Activated naive CD8-positive, alpha-beta T cell treated with anti-CD3 and anti-CD28 coated beads, Interleukin-2, amount 50 U/mL, for 24 hours (primary cell): ENCODE data around the gene GYG1.

Experiments
- ATAC-seq: fragments of 150-1000 bp; cut with Tn5 transposase; one replicate; pipeline ENCODE4 v1.10.0; 2021
- DNase-seq: peaks from one replicate; pipeline ENCODE4 v3.0.0; 2021
- H3K27ac Mint-ChIP-seq: one replicate; pipeline ENCODE4 v1.8.0; 2021; ENCODE audit warnings: mild to moderate bottlenecking, mixed read lengths
- H3K27me3 Mint-ChIP-seq: one replicate; pipeline ENCODE4 v1.8.0; 2021; ENCODE audit warnings: mixed read lengths
- H3K36me3 Mint-ChIP-seq: one replicate; pipeline ENCODE4 v1.8.0; 2021; ENCODE audit warnings: low read depth, mixed read lengths
- H3K4me1 Mint-ChIP-seq: one replicate; pipeline ENCODE4 v1.8.0; 2021; ENCODE audit warnings: mixed read lengths
- H3K4me3 Mint-ChIP-seq: one replicate; pipeline ENCODE4 v1.8.0; 2021; ENCODE audit warnings: mild to moderate bottlenecking, moderate library complexity, mixed read lengths
- H3K9me3 Mint-ChIP-seq: one replicate; pipeline ENCODE4 v1.8.0; 2021; ENCODE audit warnings: mixed read lengths

Gene GYG1

DNA sequence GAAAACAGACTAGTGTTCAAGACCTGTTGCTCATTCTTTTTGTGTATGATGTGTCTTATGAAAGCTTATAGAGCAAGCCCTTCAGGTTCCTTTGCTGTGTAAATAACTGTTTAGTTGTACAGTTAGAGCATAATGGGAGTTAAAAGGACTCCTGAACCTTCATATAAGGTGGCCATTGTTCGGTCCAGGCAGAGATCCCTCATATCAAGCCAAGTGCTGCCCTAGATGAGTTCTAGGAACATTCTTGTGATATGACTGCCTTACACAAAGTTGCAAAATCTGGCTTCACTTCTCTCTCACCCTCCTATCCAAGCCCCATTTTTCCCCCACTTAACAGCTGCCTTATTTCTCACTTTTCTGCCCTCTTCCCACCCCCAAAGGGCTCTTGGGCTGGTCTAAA lies 26.9 kb downstream of the GYG1 start:
- DNase-seq (no peak), ATAC-seq (no peak)
- no peak overlapping the region for H3K4me3 Mint-ChIP-seq
- peaks cover 28% of the 10 kb centered on the region for H3K36me3 Mint-ChIP-seq
- no peaks in the 10 kb centered on the region for H3K9me3 Mint-ChIP-seq
- peaks cover 16% of the 10 kb centered on the region for H3K4me1 Mint-ChIP-seq
- no peak overlapping the region for H3K27ac Mint-ChIP-seq
- H3K27me3 Mint-ChIP-seq = no peaks in the 10 kb centered on the region

GRCh38 chr3:149019580-149019979 lies 28.2 kb downstream of the GYG1 start:
- Mint-ChIP-seq H3K4me3 (no peak overlapping the region), H3K27me3 (no peaks in the 10 kb centered on the region), H3K4me1 (peaks cover 16% of the 10 kb centered on the region), H3K36me3 (peaks cover 32% of the 10 kb centered on the region), H3K27ac (no peak overlapping the region), H3K9me3 (peaks cover 2% of the 10 kb centered on the region)
- ATAC-seq (no peak), DNase-seq (no peak)

DNA sequence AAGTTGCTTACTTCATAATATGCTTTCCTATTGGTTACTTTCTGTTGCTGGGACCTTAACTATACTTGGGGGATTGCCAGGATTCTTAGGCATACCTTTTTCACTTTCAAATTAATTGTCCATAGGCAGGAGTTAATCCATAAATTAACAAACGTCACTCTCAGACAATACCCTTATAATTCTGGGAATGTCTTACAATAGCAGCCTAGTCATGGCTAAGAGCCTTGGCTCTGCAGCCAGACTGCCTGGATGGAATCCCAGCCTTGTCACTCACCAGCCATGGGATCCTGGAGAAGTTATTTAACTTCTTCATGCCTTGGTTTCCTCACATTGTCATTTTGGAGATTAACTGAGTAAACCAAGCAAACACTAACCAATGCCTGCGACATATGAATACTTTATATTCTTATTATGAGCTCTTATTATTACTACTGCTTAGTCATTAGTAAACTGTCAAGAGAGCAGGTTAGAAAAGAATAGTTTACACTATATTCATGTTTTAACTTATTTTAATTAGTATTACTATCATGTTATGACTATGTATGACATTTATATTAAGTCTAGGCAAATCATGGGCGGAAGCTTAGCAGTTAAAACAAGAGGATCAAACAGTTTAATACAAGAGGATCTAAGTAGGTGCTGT lies 29.0 kb downstream of the GYG1 start:
- peaks cover 8% of the 10 kb centered on the region for H3K9me3 Mint-ChIP-seq
- peaks cover 16% of the 10 kb centered on the region for H3K4me1 Mint-ChIP-seq
- no peak for DNase-seq
- peaks cover 34% of the 10 kb centered on the region for H3K36me3 Mint-ChIP-seq
- H3K27me3 Mint-ChIP-seq = no peaks in the 10 kb centered on the region
- no peak for ATAC-seq
- no peak overlapping the region for H3K27ac Mint-ChIP-seq
- H3K4me3 Mint-ChIP-seq = no peak overlapping the region

DNA sequence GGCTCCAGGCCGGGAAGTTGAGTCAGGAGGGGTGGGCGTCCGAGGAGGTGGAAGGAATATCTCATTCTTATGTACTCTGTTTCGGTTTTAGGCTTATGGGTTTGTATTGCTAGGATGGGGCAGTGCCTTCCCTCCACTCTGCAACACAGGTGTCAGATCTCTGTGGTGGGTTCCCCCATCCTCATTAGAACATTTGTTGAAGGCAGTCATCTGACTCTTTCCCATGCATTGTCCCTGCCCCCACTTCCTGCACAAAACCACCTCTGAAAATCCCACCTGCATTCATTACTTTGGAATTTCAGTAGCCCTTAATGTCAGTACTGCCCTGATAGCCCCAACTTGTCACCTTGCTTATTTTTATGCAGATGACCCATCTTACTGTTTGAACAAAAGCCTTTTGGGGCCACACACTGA lies 29.5 kb downstream of the GYG1 start:
- no peaks in the 10 kb centered on the region for H3K27me3 Mint-ChIP-seq
- no peak overlapping the region for H3K27ac Mint-ChIP-seq
- ATAC-seq (peak; percentile 60), DNase-seq (no peak)
- H3K36me3 Mint-ChIP-seq = peaks cover 30% of the 10 kb centered on the region
- peaks cover 16% of the 10 kb centered on the region for H3K4me1 Mint-ChIP-seq
- H3K9me3 Mint-ChIP-seq = peaks cover 8% of the 10 kb centered on the region
- no peak overlapping the region for H3K4me3 Mint-ChIP-seq

- no peak overlapping the region for H3K4me3 Mint-ChIP-seq
- H3K27ac Mint-ChIP-seq = no peak overlapping the region
- no peak for ATAC-seq
- peaks cover 8% of the 10 kb centered on the region for H3K9me3 Mint-ChIP-seq
- DNase-seq = no peak
- peaks cover 14% of the 10 kb centered on the region for H3K4me1 Mint-ChIP-seq
- no peaks in the 10 kb centered on the region for H3K27me3 Mint-ChIP-seq
- H3K36me3 Mint-ChIP-seq = peaks cover 37% of the 10 kb centered on the region
Observed at GRCh38 chr3:149021830-149022229, 30.5 kb downstream of the GYG1 start.

GRCh38 chr3:149023951-149024350 lies 32.6 kb downstream of the GYG1 start:
- DNase-seq = no peak
- ATAC-seq = no peak
- Mint-ChIP-seq H3K4me1 (peaks cover 12% of the 10 kb centered on the region), H3K27me3 (no peaks in the 10 kb centered on the region), H3K36me3 (peaks cover 40% of the 10 kb centered on the region), H3K27ac (no peak overlapping the region), H3K4me3 (no peak overlapping the region), H3K9me3 (peaks cover 8% of the 10 kb centered on the region)

DNA sequence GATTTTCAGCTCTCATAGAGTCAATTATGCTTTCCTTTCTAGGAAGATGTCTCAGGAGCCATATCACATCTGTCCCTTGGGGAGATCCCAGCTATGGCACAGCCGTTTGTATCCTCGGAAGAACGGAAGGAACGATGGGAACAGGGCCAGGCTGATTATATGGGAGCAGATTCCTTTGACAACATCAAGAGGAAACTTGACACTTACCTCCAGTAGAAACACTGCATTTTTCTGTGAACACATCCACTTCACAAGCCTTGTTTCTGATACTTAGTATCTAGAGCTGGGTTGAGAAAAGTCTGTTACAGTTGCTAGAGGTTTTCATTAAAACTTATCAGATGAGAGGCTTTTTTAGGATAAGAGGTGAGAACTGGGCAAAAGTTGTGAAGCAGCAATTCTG lies 35.4 kb downstream of the GYG1 start:
- peaks cover 8% of the 10 kb centered on the region for H3K9me3 Mint-ChIP-seq
- no peak overlapping the region for H3K4me3 Mint-ChIP-seq
- DNase-seq (no peak), ATAC-seq (no peak)
- H3K27me3 Mint-ChIP-seq = no peaks in the 10 kb centered on the region
- H3K4me1 Mint-ChIP-seq = no peaks in the 10 kb centered on the region
- peaks cover 42% of the 10 kb centered on the region for H3K36me3 Mint-ChIP-seq
- no peak overlapping the region for H3K27ac Mint-ChIP-seq

DNA sequence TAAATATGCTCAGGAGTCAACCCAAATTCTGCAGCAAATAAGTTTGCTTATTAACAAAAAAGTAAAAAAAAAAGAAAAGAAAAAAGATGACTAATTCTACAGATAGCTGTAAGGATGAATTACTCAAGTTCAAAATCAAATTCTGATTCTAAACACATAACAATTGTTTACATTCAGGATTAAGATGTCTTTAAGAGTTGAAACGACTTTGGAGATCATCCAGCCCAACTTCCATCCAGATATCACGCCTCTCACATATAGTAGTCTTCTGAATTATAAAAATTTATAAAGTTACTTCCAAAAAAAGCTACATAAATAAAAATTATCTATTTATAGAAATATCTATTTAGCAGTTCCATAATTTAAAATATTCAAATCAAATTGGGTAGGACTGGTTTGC lies 39.8 kb downstream of the GYG1 start:
- ATAC-seq (no peak), DNase-seq (no peak)
- Mint-ChIP-seq H3K4me1 (no peaks in the 10 kb centered on the region), H3K9me3 (no peaks in the 10 kb centered on the region), H3K27me3 (no peaks in the 10 kb centered on the region), H3K27ac (no peak overlapping the region), H3K4me3 (no peak overlapping the region), H3K36me3 (peaks cover 22% of the 10 kb centered on the region)

DNA sequence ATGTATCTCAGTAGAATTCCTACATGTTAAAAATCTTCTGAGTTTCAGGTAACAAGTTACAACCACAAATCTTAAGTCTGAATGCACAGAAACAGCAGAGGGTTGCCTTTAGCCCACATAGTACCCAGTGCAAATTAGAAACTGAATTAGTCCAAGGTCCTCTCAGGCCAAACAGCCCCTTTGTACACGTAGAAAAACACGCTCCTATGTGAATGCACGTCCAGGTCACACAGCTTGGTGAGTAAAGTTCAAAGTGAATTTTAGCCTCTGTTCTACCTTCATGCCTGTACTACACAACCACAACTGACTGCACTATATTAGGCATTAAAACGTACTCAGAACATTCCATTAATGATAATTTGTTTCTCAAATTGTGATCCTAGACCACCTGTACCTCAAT lies 46.3 kb downstream of the GYG1 start:
- no peak for DNase-seq
- H3K27ac Mint-ChIP-seq = no peak overlapping the region
- H3K4me1 Mint-ChIP-seq = peaks cover 6% of the 10 kb centered on the region
- ATAC-seq = no peak
- peaks cover 14% of the 10 kb centered on the region for H3K36me3 Mint-ChIP-seq
- H3K4me3 Mint-ChIP-seq = no peak overlapping the region
- no peaks in the 10 kb centered on the region for H3K9me3 Mint-ChIP-seq
- no peaks in the 10 kb centered on the region for H3K27me3 Mint-ChIP-seq

DNA sequence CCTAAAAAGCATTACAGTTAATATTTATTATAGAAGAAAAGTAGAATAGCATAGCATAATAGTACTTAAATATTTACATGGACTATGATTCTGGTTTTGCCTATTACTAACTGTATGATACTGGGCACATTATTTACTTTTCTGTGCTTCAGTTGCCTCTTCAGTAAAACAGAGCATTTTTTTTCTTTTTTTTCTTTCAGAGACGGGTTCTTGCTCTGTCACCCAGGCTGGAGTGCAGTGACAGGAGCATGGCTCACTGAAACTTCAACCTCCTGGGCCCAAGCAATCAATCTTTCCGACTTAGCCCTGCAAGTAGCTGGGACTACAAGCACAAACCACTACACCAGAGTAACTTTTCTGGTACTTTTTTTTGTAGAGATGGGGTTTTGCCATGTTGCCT lies 47.0 kb downstream of the GYG1 start:
- no peak for DNase-seq
- H3K4me1 Mint-ChIP-seq = peaks cover 12% of the 10 kb centered on the region
- no peaks in the 10 kb centered on the region for H3K27me3 Mint-ChIP-seq
- H3K36me3 Mint-ChIP-seq = peaks cover 14% of the 10 kb centered on the region
- H3K4me3 Mint-ChIP-seq = no peak overlapping the region
- no peaks in the 10 kb centered on the region for H3K9me3 Mint-ChIP-seq
- no peak overlapping the region for H3K27ac Mint-ChIP-seq
- no peak for ATAC-seq

DNA sequence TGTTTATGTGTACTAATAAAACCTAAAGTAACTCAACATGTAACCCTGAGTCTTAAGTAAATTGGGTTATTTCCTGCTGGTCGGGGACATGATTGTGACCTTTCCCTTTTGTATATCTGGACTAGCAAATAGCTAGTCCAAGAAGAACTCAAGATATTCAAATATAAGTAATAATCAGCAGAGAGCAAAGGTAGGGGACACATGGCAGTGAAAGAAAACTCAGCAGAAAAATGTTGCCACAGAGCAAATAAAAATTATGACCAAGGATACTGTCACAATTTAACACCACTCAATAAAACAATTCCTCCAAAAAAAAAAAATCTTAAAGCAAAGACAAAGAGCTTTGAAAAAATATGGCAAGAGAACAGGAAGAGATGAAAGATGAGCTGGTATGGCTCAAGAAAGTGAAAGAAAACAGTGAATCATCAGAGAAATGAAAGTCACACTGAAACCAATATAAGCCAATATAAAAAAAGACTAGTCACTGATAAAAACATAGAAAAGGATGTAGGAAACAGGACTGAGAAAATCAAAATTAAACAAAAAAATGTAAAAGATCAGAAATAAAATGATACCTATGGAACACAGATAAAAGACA lies 51.5 kb downstream of the GYG1 start:
- no peaks in the 10 kb centered on the region for H3K27me3 Mint-ChIP-seq
- H3K4me3 Mint-ChIP-seq = peak overlapping the region; percentile 50
- peak; percentile 85 for ATAC-seq

DNA sequence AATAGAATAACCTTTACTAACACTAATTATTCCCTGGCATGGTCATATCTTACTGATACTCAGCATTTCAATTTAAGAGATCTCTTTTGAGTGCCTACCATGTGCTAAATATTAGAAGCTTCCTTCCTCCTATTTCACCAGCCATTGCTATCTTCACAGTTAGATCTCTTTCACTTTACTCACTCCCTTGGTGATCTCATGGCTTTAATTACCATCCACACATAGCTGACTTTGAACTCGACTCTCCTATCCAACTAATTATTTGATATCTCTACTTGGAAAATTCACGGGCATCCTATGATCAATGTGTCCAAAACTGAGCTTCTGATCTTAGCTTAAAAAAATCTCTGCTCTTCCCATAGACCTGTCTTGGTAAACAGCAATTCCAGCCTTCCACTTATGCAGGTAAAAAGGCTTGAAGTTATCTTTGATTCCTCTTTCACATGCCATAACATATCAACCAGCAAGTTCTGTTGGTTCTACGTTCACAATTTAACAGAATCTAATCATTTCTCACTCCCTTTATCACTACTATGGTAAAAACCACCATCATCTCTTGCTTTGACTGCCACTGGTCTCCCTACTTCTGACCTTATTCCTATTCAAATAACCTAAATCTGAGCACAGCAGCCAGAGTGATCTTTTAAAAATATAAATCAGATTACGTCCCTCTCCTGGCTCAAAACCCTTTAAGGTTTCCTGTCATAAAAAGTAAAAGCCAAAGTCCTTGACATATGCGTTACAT lies 53.2 kb downstream of the GYG1 start:
- no peak for DNase-seq
- ATAC-seq = no peak
- Mint-ChIP-seq H3K4me3 (no peak overlapping the region), H3K9me3 (no peaks in the 10 kb centered on the region), H3K27ac (no peak overlapping the region), H3K4me1 (peaks cover 23% of the 10 kb centered on the region), H3K27me3 (no peaks in the 10 kb centered on the region), H3K36me3 (peaks cover 25% of the 10 kb centered on the region)

More for the DNA sequence above, 51.5 kb downstream of the GYG1 start:
- peaks cover 21% of the 10 kb centered on the region for H3K36me3 Mint-ChIP-seq
- peak overlapping the region; percentile 82 for H3K27ac Mint-ChIP-seq
- DNase-seq = no peak
- no peaks in the 10 kb centered on the region for H3K9me3 Mint-ChIP-seq
- H3K4me1 Mint-ChIP-seq = peaks cover 23% of the 10 kb centered on the region

DNA sequence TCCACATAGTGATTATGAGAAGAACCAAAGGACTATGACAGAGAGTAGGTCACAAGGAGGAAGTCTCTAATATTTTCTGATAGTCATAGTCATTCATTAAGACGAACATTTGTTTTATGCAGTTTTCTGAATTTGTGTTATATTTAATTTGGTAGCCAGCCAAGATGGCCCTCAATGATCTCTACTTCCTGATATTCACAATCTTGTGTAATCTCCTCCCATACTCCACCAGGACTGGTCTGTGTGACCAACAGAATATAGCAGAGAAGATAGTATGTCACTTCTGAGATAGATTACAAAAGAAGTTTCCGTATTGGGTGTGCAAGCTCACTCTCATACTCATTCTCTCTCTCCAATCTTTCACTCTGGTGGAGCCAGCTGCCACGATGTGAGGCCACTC lies 64.2 kb downstream of the GYG1 start:
- Mint-ChIP-seq H3K4me3 (no peak overlapping the region), H3K27ac (no peak overlapping the region), H3K9me3 (no peaks in the 10 kb centered on the region), H3K27me3 (no peaks in the 10 kb centered on the region), H3K4me1 (peaks cover 2% of the 10 kb centered on the region), H3K36me3 (peaks cover 44% of the 10 kb centered on the region)
- DNase-seq (no peak), ATAC-seq (no peak)

- no peak overlapping the region for H3K27ac Mint-ChIP-seq
- no peaks in the 10 kb centered on the region for H3K27me3 Mint-ChIP-seq
- DNase-seq (no peak), ATAC-seq (no peak)
- H3K4me3 Mint-ChIP-seq = no peak overlapping the region
- no peaks in the 10 kb centered on the region for H3K9me3 Mint-ChIP-seq
- peaks cover 33% of the 10 kb centered on the region for H3K36me3 Mint-ChIP-seq
- peaks cover 2% of the 10 kb centered on the region for H3K4me1 Mint-ChIP-seq
Observed at GRCh38 chr3:149058198-149058597, 66.9 kb downstream of the GYG1 start.

GRCh38 chr3:149058602-149059001 lies 67.3 kb downstream of the GYG1 start:
- H3K4me1 Mint-ChIP-seq = peaks cover 2% of the 10 kb centered on the region
- H3K27ac Mint-ChIP-seq = no peak overlapping the region
- no peaks in the 10 kb centered on the region for H3K27me3 Mint-ChIP-seq
- H3K9me3 Mint-ChIP-seq = no peaks in the 10 kb centered on the region
- peaks cover 31% of the 10 kb centered on the region for H3K36me3 Mint-ChIP-seq
- H3K4me3 Mint-ChIP-seq = no peak overlapping the region
- no peak for DNase-seq
- ATAC-seq = no peak
